Hepatic stellate cell (primary cell): ENCODE data around the gene ITPR1.
A peak's percentile ranks its signal among the peaks of the same experiment; 100 is the strongest.
"Not testable (repeated sequence)": the region's sequence is repeated elsewhere in the genome, so short reads cannot be mapped to it uniquely, and the experiment has no call there.

Experiments
- DNase-seq: peaks from one replicate; pipeline ENCODE4 v3.0.0; 2011; ENCODE audit warnings: low spot score

Gene ITPR1

DNA sequence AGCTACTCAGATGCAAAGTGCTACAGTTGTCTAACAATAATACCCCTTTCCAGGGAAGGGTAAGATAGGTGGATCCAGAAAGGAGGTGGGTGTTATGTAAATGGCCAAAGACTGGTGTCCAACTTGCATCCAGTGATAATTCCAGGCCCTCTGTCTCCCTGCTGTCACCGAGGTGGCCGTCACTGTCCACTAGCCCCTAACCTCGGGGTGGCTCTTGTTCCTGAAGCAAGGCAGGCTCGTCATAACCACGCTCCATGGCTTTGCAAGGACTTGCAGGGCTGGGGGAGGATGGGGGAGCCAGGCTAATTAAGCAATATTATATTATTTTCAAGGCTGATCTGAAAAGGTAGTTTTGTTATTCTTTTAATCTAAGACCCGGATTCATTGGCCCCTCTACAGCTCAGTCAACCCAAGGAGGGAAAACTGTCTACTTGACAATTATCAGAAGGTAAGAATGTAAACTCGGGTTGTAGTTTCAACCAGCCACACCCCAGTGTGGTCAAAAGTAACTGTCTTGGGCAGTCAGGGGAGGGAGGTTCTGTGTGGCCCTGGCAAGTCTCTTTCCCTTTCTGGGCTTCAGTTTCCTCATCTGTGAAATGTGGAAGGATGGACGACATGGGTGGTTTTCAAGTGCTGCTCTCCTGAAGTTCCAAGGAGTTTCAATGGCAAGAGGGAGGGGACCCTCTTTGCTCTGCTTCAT is 266.0 kb downstream of the ITPR1 start:
- no peak for DNase-seq

DNA sequence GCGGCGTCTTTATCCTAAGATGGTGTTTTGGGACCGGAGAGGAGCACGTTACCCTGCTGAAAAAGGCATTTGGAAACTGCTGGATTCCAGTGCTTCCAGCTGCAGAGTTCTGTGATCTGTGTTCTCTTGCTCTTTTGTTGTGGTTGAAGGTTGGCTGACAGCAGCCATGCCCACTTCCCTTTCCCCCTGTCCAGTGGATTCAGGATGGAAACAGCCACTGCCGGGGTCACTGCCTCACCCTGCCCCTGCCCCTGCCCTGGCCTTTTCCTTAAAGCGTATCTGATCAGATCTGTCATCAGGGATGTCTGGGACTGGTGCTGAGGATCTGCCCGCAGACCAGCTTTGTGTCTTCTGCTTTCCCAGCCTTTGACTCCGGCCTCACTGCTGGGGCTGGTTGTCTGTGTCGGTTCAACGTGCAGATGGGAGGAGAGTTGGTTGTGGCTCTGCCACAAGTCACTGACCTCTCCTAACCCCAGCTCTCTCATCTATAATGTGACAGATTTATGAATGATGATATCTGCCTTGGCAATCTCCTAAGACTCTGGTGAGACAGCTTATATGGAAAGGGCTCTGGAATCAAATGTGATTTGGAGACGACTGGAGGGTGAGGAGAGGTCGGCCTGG is 266.7 kb downstream of the ITPR1 start:
- no peak for DNase-seq

DNA sequence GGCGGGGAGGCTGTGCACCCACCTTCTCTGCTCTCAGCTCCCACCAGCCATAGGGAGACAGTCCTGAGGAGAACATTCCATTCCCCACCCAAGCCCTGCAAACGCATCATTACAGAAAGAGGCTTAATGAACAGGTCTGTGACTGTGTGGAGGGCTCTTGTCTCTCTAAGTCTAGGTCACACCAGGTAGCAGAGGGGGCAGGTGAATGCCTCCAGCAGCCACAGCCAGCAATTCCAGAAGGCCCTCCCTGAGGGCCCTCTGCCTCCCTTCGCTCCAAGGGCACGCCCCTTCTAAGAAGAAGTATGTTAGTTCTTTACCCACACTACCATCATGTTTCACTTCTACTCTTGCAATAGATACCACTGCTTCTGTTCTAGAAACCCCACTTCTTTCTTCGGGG is 268.6 kb downstream of the ITPR1 start:
- DNase-seq: no peak

DNA sequence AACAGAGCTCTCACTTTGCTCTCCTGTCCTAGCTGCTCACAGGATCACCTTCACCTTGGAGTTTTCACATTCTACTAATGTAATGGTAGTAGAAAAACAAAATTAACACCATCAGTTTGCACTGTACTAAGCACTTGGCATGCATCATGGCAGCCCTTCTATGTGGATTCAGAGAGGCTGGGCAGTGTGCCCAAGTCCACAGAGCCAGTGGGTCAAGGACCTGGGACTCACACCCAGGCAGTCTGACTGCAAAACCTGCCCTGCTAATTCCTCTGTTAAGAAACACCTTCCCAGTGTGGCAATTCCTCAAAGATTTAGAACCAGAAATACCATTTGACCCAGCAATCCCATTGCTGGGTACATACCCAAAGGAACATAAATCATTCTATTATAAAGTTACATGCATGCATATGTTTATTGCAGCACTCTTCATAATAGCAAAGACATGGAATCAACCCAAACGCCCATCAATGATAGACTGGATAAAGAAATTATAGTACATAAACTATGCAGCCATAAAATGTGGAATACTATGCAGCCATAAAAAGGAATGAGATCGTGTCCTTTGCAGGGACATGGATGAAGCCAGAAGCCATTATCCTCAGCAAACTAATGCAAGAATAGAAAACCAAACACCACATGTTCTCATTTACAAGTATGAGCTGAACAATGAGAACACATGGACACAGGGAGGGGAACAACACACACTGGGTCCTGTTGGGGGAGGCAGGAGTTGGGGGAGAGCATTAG is 269.5 kb downstream of the ITPR1 start:
- not testable (repeated sequence) for DNase-seq

DNA sequence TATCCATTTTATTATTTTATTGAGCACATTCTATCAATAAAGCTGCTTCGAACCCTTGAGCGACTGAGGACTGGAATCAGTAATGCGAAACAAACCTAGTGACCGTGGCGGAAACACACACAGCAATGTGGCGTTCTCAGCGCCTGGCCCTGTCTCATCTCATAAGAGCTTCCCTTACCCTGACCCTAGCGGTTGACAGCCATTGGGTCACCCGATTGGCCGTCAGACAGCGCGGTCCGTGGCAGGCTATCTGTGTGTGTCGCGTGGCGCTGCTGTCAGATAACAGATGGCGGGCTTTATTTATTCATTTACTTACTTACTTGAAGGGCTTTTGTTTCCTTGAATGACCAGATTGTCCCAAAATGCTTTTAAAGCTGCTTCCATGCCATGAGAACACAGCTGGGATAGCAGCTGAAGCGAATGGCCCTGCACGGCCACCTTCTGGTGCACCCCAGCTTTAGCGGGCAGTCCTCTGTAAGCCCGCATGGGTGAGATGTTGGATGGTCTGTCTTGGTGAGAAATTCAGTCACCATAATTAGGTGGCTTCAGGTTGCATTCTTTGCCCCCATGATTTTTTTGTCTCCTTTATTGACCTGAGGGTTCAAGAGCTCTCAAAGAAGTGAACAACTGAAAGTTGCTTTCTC is 270.6 kb downstream of the ITPR1 start:
- DNase-seq: no peak

DNA sequence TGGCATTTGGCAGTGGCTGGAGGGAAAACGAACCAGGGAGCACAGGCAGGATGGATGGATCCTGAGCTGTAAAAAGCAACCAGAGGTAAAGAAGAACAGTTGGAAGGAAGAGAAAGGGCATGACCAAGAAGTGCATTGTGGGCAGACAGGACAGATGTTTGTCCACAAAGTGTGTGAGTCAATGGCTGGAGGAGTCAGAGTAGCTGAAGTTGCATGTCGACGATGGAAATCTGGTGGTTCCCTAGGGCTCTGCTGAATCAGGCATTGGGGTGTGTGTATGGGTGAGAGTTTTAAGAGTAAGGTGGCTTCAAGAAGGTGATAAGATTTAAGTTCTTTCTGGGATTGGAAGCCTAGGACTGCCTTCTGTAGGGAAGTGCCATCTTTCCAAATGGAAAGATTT is 272.1 kb downstream of the ITPR1 start:
- DNase-seq: no peak

DNA sequence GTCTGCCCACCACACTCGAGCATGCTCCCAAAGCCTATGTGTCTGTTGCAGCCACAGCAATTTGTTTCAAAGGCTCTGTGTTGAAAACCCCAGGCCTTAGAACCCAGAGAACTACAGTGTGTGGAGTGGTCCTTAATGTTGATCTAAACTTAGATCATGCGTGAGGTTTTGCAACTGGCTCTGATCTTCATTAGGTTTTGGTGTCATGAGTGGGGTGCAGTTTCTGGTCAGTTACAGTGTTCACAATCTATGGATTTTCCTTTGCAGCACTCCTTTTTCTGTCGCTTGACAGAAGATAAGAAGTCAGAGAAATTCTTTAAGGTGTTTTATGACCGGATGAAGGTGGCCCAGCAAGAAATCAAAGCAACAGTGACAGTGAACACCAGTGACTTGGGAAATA is 273.1 kb downstream of the ITPR1 start:
- no peak for DNase-seq

DNA sequence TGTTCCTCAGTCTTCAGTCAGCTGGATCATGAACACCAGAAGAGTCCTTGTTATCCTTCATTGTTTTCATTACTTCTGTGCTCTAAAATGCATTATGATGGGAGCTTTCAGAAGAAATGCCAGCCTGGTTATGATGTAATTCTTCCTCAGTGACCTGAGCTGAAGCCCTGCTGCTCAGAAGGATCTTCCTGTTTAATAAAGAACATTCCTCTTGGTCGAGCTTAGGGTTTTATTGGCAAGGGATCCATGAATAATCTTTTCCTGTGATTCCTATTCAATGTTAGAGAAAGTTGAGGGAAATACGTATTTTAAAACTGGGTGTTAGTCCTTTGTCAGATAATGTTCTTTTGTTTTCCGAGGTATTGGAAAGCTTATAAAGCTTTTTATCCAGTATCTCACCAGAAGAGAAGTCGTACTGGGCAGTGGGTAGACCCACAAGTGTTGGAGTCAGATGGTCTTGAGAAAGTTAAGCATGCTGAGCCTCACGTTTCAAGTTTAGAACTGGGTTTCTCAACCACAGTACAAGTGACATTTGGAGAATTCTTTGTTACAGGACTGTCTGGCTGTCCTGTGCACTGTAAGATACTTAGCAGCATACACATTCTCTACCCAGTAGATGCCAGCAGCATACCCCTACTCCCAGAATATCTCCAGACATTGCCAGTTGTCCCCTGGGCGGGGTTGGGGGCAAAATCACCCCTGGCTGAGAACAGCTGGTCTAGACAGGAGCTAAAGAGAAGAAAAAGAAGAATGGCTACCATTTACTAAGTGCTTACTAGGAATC is 273.8 kb downstream of the ITPR1 start:
- DNase-seq: no peak

DNA sequence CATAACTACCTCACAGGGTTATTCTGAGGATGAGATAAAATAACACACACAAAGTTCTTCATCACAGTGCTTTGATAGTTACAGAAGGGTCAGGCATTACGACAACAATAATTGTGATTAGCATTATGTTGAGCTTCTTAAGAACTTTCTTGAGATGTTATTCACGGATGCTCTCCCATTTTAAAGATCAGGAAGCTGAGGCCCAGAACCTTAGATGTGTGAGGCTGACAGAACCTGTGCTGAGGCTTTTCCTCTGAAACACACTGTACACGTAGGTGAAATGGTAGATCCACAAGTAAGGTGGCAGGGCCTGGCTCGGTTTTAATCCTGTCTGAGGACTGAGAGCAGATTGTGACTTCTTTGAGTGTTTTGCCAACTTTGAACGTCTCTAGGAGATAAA is 274.9 kb downstream of the ITPR1 start:
- DNase-seq: no peak

DNA sequence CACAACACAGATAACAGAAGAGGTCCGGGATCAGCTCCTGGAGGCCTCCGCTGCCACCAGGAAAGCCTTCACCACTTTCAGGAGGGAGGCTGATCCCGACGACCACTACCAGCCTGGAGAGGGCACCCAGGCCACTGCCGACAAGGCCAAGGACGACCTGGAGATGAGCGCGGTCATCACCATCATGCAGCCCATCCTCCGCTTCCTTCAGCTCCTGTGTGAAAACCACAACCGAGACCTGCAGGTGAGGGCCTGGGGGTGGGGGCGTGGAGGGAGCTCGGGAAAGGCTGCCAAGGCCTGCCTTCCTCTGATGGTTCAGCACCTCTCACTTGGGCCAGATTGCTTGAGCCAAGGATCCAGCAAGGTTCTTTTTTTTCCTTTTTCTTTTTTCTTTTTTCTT is 275.4 kb downstream of the ITPR1 start:
- DNase-seq: no peak

DNA sequence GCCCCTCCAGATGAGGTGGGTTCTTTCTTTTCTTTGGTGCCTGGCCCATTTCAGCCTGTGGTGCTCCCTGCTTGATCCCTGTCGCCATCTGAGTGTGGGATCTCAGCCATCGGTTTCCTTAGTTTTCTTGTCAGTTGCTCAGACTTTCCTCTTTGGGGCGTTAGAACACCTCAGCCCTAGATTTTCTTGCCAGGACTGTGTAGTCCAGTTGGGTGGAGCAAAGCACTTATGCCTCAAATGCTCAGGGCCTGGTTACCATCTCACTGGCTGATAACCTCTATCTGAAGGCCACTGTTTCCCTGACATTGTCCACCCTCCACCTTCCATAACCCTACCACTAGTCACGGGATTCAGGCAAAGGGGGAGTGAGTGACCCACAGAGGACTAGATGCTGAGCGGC is 277.4 kb downstream of the ITPR1 start:
- no peak for DNase-seq

DNA sequence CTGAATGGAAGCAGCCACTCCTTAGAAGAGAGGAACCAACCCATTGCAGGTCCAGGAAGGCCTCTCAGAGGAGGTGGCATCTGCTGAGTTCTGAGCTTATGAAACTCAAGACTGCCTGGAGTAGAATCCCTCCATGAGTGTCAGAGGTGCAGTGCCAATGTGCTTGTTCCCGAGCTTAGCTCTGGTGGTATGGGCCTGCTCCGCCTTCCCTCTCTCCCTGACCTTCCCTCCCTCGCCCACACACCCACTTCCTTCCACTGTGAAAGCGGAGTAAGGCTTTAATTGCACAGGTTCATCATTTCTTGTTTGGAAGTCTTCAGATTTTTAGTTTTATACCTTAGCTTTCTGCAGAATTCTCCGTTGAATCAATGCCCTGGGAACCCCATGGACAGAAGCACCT is 278.1 kb downstream of the ITPR1 start:
- DNase-seq: no peak

DNA sequence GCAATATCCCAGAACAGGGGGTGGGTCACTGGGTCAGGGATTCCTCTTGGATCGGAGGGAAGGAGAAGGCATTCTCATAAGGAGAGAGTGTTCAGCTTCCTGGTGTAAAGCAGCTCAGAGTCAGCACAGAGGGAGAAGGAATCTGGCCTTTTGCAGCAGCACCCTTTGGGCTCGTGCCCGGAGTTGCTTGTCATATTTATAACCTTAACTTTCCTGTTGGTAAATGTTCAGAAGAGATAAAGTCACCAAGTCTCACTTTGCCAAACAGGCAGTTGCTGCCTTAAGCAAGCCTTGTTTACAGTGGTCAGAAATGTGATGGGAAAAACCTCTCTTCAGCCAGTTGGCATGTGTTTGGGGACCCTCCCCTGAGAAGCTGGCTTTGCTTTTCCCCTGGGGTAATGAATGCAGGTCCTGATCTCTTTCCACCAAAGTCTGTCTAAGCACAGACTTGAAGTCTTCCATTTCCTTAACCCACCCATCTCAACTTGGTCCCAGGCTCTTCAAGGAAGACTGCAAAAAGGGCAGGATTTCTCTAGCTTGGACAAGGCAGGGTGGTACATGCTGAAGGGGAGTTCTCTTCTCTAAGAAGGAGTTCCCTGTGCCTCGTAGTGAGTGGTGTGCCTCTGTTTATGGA is 279.1 kb downstream of the ITPR1 start:
- DNase-seq: peak; percentile 48

DNA sequence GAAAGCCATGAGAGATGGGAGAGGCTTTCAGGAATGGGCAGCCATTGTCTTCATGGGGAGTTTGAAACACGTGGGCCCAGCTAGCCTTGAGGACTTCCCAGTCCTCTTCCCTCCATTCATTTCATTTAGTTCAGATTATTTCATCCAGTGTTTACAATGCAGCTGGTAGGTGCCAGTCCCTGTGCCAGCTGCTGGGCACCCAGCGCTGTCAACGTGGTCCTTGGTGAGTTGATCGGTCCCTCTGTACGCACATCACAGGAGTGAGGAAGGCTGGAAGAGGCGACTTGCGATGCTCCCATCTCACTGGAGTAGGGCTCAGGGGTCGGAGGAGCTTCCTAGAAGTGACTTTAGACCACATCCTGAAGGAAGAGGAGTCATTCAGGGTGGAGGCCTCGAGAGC is 279.7 kb downstream of the ITPR1 start:
- no peak for DNase-seq

DNA sequence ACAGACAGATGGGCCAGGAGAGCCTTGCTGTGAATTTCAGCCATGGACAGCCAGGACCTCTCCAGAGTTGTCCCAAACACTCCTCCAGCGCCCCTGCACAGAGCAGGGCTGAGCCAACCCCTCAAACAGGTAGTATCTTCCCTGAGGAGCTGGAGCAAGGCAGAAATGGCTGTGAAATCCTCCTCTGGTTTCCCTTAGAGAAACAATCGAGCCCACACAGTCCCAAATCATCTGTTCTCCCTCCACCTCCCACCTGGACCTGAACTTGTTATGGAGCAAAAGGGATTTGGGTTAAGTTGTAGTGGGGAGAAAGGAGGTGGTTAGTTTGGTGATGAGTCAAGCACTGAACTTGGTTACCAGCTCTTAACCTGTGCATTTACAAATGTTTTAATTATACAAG is 280.4 kb downstream of the ITPR1 start:
- no peak for DNase-seq

DNA sequence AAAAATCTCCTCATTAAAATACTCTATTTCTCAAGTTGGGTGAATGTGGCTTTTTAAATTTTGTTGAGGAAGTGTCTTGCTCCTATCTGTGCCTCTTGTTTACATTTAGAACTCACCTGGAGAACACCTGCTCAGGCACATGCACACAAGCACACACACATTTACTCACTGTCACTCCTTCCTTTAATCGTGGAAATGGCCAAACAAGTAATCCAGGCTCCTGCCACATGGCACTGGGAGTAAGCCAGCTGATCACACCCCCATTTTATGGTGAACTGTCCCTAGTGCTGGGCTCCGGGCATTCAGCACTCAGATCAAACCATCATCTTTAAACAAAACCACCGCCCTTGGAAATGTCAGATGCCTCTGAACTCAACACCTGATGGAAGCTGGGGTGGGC is 281.4 kb downstream of the ITPR1 start:
- DNase-seq: no peak

DNA sequence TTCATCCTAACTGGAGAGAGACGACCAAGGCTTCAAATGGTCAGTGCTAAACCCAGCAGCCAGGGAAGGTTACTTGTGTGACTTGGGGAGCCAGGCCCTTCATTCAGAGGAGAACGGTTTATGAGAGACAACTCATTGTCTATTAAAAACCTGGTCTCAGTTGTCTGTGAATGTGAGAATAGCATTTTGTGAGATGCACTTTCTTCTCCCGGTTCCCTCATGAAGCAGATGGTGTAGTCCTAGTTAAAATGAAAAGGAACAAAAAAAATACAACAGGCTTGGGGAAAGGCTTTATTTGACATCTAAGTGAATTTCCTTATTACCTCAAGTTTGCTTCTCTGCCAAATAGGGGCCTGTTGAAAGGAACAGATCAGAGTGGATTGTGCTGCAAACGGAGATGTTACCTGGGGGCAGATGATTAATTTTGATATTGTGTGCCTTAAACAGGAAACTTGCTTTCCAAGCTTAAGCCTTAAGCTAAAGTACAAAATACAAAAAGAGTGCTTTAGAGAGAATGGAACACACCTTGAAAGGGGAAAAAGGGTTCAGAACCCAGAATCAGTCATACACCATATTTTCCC is 283.3 kb downstream of the ITPR1 start:
- no peak for DNase-seq

DNA sequence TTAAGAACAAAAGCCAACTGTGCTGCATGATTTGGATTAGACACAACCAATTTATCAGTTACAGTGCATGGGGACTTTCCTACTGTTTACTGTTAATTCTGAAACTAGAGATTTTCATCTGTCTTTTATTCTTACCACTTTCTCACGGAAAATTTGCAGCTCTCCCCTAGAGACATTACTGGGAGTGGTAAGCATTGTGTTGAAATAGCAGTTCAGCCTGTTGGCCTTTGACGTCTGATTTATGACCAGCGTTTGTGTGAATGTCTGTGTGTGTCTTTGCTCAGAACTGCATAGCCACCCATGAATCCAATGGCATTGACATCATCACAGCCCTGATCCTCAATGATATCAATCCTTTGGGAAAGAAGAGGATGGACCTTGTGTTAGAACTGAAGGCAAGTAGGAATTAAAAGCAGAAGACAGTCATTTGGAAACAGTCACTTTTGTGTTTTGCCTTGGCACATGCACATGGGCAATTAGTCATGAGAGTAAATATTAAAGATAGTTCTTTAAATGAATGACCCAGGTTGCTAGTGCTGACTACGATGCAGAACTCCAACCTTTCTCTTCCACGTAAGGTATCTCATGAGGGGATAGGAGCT is 283.9 kb downstream of the ITPR1 start:
- no peak for DNase-seq

DNA sequence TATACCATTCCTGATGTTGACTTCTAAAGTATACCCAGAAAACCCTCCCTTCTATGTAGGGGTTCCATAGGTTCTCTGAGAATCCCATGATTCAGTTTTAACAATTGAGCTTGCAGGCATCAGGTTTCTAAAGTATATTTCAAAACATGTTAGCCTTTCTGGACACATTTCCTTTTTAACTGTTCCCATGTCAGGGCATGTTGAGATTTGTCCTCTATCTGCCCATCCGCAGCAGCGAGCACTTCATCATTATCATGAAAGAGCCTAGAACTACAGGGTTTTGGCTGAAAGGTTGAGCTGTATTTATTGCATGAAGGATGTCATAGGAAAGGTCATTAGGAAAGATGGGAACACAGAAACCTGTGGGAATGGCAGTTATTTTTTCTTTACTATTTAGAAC is 285.0 kb downstream of the ITPR1 start:
- DNase-seq: no peak

DNA sequence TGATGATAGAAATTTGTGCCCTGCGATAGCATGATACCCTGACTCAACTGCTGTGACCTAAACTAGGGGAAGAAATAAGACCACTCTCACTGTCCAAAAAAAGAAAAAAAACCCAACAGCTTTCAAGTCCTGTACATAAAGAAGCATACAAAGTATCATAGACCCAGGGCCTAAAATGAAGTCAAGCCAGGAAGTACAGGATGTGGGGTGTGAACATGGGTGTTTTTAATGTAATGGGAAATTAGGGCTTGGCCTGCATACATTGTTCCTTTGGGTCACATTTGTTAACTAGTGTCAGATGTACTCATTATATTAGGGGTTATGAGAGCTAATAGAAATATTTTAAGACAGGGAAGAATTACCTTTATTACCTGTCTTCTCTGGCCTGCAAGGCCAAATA is 285.6 kb downstream of the ITPR1 start:
- no peak for DNase-seq

DNA sequence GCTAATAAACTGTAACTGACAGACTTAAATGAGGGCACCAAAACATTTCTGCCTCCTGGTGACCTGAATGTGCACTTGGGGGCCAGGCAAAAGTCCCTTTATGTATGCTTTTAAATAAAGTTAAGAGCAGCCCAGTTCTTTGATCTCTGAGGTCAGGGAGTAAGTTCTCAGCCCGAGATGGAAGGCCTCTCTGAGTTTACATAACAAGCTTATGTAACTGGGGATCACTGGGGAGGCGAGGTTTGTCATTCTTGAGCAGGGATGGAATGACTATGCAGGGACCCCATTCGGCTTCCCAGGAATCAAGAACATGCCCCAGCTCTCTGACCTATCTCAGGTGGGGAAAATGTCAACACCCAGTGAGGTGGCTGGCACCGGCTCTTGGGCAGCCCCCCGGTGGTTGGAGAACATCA is 287.4 kb downstream of the ITPR1 start:
- DNase-seq: no peak
